Measurements from ENCODE around the gene SCN3A.

SCN3A gene

DNA sequence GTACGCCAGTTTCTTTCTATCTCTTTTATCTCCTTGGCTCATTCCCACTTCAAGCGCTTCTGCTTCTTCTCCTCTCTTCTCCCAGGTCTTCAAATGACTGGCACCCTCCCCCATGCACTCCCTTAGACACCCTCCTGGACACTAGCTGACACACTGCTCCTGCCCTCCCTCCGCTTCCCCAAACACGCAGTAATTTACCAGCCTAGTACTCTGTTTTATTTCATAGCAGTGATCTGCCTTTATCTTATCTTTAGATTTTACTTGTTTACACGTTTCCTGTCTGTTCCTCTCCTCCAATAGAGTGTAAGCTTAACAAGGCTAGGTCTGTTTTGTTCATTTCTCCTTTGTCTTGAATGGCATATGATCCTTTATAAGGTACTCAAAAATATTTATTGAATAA, 93.9 kb downstream of the SCN3A start:
- DNase-seq: no peak

DNA sequence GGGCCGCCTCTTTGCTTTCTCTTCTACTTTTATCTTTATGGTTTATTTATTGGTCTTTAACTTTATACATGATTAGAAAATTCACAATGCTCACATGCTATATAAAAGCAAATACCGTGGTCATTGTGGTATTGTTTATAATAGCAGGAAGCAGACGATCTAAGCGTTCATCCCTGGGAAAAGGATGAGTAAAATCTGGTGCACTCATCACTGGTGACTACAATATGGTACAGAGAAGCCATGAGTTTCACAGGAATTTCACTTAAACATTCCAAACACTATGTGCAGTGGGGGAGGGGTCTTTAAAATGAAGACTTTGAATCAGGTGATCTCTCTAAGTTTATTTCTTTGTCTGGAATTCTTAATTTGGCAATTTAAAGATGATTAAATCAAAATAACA, 97.9 kb downstream of the SCN3A start:
- DNase-seq: no peak

DNA sequence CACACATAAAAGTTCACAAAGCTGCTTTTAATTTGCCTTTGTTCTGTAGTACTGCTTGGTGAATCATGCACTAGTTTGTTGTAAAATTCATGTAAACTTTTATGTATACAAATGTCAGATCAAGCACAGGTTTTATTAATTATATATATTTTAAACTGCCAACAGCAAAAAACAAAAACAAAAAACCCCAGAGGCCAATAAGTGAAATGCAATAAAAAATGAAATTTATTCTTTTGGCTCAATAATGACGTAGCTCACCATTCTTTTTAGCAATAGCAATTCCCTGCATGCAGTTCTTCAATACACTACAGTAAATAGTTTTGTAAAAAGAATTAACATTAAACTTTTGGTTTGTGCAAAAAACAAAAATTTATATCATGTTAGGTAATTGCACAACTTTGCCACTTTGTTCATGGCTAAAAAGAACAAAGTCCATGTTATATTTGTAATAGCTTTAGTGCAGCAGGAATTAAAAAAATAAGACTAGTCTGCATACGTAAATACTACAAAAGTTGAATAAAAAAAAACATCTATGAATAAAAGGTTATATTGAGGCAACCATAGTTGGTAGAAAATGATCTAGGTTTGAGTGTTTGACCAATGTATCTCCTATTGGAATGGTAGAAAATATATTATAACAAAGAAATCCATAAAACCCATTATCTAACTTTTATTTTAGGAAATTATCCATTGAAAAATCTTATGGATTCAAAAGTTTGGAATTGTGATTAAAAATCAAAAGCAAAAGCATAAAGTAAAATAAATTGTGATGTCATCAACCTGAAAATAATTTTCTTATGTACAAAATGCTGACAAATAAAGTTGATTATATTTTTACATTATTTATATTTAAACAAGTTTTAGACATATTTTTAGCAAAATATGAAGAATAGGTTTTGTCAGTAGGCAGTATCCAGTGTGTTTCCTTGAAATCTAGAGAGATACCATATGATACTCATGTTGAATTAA, 115.6 kb downstream of the SCN3A start:
- DNase-seq: no peak

DNA sequence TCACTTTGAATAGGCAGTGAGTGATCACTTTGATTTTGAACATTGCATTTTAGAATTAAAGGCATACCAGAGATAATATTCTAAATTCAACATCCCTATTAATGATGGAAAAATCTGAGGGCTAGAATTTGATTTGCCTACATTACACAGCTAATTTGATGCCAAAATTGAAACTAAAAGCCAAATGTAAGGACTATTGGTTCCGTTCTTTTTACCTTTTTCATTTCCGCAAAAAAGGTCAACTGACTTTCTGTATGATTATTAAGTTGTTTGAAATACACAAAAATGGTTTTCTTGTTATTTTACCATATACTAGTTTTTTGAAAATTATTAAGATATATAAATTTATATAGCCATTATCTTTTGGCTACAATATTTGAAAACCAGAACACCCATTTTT, 117.5 kb downstream of the SCN3A start:
- no peak for DNase-seq

GRCh38 chr2:165083326-165083725, 120.5 kb downstream of the SCN3A start:
- DNase-seq: no peak

DNA sequence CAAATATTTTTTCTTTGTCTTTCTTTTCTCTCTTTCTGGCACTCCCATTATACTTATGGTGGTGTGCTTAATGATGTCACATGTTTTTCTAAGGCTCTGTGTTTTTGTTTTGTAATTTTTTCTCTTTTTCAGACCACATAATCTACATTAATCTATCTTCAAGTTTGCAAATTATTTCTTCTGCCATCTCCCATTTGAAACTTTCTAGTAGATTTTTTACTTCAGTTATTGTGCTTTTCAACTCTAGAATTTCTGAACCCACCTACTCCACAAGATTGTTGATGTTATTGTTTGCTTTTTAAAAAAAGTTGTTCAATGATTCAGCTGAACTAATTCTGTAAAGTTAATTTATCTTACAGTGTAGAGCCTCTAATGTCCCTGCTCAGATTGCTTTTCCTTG, 121.4 kb downstream of the SCN3A start:
- DNase-seq: no peak

DNA sequence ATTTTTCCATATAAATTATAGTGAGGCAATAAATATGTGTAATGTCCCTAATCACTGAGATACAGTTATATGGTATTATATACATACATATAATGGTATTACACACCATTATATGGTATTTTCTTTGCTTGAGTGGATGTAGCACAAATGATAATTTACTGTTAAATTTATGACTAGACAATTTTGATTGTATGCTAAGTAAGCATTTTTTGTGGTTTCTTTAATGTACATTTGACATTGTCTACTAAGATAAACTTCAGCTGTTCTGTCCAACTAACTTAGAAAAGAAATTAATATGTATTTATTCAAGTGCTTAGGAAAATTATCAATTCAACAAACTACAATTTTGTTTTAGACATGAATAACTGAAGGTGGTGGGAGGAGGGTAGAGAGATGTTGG, 122.6 kb downstream of the SCN3A start:
- no peak for DNase-seq

DNA sequence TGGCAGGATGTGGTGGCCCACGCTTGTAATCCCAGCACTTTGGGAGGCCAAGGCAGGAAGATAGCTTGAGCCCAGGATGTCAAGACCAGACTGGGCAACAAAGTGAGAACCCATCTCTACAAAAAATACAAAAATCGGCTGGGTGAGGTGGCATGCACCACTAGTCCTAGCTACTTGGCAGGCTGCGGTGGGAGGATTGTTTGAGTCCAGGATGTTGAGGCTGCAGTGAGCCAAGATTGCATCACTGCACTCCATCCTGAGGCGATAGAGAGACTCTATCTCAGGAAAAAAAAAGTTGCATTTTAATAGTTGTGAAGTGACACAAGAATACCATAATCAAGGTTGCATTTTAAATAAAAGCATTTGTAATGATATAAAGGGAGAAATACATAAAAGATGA, 124.4 kb downstream of the SCN3A start:
- DNase-seq: no peak

DNA sequence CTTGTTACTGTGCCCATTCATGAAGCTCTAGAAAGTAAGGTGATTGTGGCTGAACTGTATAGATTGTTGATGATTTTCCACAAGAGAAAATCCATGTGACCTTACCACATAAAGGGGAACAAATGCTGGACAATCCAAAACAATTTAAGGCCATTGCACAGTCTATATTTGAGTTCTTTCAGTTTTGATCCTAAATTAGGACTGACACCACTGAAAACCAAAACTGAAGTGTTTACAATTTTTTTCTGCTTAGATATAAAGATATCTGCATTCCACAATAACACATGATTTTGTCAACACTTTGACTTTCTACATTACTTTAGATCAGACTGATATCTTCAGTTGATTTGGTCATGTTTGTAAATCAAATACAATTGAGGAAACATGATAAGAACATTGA, 124.9 kb downstream of the SCN3A start:
- no peak for DNase-seq

GRCh38 chr2:165074884-165075283, 129.0 kb downstream of the SCN3A start:
- DNase-seq: no peak

- DNase-seq: no peak
Observed at GRCh38 chr2:165074323-165074722, 129.5 kb downstream of the SCN3A start.

- DNase-seq: no peak
Observed at GRCh38 chr2:165070076-165070475, 133.8 kb downstream of the SCN3A start.

- no peak for DNase-seq
Observed at GRCh38 chr2:165069151-165069550, 134.7 kb downstream of the SCN3A start.

DNA sequence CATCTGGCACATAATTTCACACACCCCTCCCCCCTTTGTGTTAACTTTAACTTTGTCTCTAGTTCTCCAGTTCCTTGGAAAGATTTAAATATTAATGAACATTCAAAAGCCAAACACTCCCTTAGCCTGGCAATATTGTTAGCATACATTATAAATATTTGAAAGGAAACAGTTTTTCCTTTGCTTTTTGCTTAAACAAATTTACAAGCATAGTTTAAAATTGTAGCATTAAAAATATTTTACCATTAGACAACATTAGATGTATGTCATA, 135.4 kb downstream of the SCN3A start:
- no peak for DNase-seq

GRCh38 chr2:165067643-165068486, 136.0 kb downstream of the SCN3A start:
- peak; percentile 80 for DNase-seq

DNA sequence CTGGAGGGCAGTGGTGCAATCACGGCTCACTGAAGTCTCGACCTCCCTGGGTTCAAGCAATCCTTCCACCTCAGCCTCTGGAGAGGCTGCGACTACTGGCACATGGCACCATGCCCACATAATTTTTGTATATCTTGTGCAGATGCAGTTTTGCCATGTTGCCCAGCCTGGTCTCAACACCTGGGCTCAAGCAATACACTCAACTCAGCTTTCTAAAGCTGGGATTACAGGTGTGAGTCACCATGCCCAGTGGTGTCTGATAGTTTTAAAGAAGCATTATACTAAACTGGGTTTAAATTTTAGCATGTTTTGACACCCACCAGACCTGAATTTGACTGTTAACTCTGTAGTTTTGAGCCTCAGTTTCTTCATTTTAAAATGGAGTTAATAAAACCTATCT, 139.1 kb downstream of the SCN3A start:
- no peak for DNase-seq

GRCh38 chr2:165060411-165060810, 143.4 kb downstream of the SCN3A start:
- DNase-seq: no peak

DNA sequence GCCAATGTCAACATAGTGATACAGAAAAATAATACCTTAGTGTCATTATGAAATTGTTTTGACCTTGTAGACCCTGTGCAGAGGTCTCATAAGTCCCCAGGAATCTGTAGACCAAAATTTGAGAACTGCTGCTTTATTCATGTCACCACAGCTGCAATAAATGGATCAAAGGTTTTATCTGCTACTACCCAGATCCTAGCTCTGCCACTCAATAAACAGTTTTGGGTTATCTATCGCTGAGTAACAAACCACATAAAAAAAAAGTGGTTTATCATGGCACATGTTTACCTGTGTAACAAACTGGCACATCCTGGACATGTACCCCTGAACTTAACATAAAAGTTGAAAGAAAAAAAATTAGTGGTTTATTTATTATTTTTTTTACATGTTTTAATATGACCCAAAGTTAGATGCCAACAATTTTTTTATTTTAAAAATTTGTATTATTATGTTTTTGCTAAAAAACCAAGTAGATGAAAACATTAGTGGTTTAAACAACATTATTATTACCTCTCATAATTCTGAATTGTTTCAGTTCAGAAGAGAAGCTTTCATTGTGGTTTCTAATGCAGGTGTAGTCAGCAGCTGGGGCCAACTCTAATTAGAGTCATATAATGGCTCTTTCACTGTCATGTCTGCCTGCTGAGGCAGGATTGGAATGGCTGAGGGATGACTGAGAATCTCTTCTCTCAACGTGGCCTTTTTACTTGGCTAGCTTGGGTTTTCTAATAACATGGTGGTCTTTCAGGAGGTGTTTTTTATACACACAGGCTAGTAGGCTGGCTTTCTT, 145.2 kb downstream of the SCN3A start:
- no peak for DNase-seq

DNA sequence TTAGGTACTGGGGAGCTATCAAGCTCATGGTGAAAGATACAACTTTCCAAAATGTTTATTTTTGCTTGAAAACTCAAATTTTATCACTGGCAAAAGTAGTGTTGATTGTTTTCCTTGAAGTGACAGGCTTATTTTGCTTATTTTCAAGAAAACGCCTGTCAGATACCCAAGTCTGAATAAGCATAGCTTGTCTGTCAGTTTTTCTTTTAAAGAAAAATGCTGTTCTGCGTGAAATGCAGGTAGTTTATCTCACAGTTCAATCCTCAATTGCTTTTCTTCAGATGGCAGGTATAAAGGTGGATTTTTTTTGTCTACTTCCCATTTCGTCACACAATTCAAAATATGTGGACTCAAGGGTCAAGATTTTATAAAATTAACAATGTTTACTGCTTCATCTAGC, 145.9 kb downstream of the SCN3A start:
- DNase-seq: no peak

- DNase-seq: no peak
Observed at GRCh38 chr2:165057308-165057707, 146.5 kb downstream of the SCN3A start.

GRCh38 chr2:165056564-165056963, 147.3 kb downstream of the SCN3A start:
- DNase-seq: no peak

- no peak for DNase-seq
Observed at GRCh38 chr2:165055082-165055851, 148.6 kb downstream of the SCN3A start.

- no peak for DNase-seq
Observed at GRCh38 chr2:165054652-165055051, 149.2 kb downstream of the SCN3A start.

Measured in NCI-H774 (cell line).